ENCODE measurements around the gene POLR2H. TPM values are rescaled to one million over a fixed set of nuclear protein-coding genes. Genes with fewer than 3 reads are reported as not detected.
A peak's percentile ranks its signal among the peaks of the same experiment; 100 is the strongest.

The POLR2H gene
- 250 and 279 TPM in 2 replicates for total RNA-seq (2014; rRNA removed; shearing (Covaris generic))

- DNase-seq (ENCODE audit: low spot score), result no peak
Measured at GRCh38 chr3:184361532-184361931, at the start of gene POLR2H, which contains the start of gene CLCN2. POLR2H (plus strand) TSS chr3:184361710; CDS start chr3:184363493, 1,783 bp downstream. CLCN2 (minus strand) TSS chr3:184361605; CDS start chr3:184361479, 126 bp downstream.

DNA sequence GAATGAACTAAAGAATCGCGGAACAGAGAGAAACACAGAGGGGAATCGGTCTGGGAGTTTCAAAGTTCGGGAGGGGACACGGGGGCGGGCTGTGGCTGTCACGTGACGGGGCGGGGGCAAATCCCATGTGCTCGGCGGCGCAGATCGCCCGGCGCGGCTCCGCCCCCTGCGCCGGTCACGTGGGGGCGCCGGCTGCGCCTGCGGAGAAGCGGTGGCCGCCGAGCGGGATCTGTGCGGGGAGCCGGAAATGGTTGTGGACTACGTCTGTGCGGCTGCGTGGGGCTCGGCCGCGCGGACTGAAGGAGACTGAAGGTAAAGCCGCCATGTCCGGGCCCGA is 47.2 kb upstream of the POLR2H start, which contains the start of gene EIF4G1:
EIF4G1 (plus strand) TSS at position 244 of the 337 bp plus-strand sequence. CDS start 1,191 bp downstream, outside the sequence.
- DNase-seq (ENCODE audit: low spot score), result peak; percentile 92

GRCh38 chr3:184314700-184315542 is 46.6 kb upstream of the POLR2H start:
- peak; percentile 73 for DNase-seq (ENCODE audit: low spot score)

DNA sequence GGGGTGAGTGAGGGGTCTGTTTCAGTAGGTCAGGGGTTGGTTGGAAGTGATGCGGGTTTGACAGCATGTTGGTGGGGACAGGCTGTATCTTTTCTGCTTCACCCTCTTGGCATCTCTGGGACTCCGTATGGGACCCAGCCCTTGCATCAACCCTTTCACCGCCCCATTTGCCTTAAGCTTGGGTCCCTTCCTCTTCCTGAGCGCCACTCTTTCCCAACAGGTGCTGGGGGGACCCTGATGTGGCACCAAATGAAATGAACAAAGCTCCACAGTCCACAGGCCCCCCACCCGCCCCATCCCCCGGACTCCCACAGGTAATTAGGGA is 46.0 kb upstream of the POLR2H start:
- no peak for DNase-seq (ENCODE audit: low spot score)

DNA sequence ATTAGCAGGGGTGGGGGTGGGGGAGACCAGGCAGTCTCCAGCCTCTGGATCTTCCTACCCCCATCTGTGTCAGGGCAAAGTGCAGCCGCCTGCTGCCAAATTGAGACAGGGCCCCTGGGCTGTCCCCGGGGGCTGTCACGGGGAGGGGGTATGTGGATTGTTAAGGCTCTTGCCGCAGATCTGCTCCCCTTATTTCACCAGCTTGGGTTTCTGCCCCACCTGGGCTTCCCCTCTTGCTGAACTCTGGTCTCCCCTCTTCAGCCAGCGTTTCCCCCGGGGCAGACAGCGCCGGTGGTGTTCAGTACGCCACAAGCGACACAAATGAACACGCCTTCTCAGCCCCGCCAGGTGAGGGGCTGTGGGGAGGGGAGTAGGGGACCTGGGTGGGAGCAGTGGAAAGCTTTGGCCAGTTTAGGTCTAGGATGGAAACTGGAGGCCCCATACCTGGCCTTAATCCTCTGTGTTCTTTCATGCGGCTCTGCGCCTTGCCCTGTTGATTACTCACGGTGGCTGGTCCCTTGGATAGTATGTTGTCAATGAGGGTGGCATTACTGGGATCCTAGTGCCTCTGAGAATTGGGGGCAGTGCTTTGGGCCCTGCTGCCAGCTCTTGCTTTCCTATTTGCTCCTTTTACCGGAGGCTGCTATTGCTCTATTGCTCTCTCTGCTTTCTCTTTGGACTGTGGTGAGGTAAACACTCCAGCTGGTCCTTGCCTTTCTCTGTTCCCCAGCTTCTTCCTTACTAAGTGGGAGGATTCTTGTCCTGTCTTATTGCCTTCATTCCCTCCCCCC is 45.4 kb upstream of the POLR2H start:
- DNase-seq (ENCODE audit: low spot score), result no peak

DNA sequence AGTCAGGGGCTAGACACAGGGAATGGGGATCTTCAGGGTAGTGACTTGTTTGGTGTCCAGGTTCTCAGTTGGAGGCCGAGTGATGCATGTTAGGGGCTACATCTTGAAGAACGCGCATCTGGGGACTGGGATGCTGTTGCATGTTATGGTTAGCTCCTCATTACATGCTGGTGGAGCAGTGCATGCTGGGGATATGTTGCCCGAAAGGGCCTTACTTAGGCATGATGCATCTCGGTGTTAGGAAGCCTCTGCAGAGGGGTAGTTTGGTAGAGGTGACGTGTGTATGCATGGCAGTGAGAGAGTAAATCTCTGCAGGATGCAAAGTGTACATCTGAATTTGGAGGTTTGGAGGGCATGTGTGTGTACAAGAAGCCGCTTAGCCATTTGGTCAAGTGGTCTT is 44.7 kb upstream of the POLR2H start:
- DNase-seq (ENCODE audit: low spot score), result no peak

- DNase-seq (ENCODE audit: low spot score), result no peak
Measured at GRCh38 chr3:184317201-184317600, 44.3 kb upstream of the POLR2H start.

DNA sequence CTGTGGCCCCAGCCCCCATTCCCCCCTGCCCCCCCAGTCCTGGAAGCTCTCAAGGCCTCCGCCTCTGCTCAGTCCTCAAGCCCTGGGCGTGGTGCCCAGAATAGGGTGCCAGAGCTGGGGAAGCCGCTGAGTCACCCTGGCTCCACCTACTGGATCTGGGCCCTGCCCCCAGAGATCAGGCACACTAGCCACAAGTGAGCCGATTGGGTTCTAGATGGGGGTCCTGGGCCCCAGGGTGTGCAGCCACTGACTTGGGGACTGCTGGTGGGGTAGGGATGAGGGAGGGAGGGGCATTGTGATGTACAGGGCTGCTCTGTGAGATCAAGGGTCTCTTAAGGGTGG is 41.4 kb upstream of the POLR2H start:
- DNase-seq (ENCODE audit: low spot score), result peak; percentile 98

GRCh38 chr3:184321666-184322065 is 39.8 kb upstream of the POLR2H start:
- DNase-seq (ENCODE audit: low spot score), result no peak

DNA sequence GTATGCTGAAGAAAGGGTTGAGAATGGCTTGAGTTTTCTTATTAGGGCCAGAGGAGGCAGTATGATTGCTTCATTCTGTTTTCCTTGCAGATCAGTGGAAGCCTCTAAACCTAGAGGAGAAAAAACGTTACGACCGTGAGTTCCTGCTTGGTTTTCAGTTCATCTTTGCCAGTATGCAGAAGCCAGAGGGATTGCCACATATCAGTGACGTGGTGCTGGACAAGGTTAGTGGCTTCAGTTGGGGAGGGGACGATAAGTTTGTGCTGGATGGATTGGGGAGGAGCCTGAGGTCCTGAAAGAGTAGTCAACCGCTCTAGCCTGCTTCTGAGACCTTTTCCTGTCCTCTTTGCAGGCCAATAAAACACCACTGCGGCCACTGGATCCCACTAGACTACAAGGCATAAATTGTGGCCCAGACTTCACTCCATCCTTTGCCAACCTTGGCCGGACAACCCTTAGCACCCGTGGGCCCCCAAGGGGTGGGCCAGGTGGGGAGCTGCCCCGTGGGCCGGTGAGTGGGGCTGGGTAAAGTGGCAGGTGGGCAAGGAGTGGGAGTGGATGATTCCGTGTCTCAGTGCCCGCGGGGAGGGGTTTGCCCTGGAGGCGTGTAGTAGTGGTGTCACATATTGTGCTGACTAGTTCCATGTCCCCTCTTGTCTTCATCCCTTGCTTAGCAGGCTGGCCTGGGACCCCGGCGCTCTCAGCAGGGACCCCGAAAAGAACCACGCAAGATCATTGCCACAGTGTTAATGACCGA is 38.6 kb upstream of the POLR2H start:
- no peak for DNase-seq (ENCODE audit: low spot score)

- DNase-seq (ENCODE audit: low spot score), result no peak
Measured at GRCh38 chr3:184323696-184324095, 37.8 kb upstream of the POLR2H start.

DNA sequence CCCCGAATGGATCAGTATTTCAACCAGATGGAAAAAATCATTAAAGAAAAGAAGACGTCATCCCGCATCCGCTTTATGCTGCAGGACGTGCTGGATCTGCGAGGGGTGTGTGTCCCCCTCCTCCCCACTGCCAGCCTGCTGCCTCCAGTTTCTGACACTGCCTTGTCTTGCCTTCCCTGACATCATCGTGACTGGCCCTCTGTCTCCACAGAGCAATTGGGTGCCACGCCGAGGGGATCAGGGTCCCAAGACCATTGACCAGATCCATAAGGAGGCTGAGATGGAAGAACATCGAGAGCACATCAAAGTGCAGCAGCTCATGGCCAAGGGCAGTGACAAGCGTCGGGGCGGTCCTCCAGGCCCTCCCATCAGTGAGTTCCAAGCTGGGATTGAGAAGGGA is 36.2 kb upstream of the POLR2H start:
- no peak for DNase-seq (ENCODE audit: low spot score)

GRCh38 chr3:184325715-184326369 is 35.7 kb upstream of the POLR2H start:
- DNase-seq (ENCODE audit: low spot score), result no peak

GRCh38 chr3:184327171-184327570 is 34.3 kb upstream of the POLR2H start:
- no peak for DNase-seq (ENCODE audit: low spot score)

DNA sequence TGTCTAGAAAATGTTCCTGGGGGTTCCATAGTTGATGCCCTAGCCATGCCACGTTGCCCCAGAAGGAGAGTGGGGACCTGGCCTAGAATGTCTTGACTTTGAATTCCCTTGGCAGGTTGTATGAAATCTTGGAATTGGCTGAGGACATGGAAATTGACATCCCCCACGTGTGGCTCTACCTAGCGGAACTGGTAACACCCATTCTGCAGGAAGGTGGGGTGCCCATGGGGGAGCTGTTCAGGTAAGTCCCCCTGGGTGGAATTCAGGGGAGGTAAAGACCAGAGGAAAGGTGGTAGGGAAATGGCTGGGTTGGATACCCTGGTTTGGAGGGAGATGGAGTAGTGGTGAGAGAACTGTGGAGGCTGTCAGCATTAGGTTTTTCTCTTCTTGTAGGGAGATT is 33.0 kb upstream of the POLR2H start:
- no peak for DNase-seq (ENCODE audit: low spot score)

GRCh38 chr3:184332370-184333090 is 29.0 kb upstream of the POLR2H start:
- peak; percentile 57 for DNase-seq (ENCODE audit: low spot score)

DNA sequence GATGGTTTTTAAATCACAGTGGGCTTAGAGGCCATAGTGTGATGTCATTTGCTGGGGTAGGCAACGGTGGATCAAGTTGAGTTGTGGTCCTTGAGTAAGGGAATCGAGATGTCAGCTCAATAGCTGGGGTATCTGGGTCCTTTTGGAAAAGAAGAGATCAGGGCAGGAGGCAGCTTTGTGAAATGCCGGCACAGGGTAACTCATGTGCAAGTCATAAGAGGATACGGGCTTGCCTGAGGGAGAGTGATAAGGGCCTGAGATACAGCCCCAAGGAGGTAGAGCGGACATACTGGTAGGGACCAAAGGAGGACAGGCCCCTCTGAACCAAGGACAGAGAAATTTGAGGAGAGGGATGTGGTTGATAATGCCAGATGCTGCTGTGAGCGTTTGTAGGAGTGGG is 28.3 kb upstream of the POLR2H start:
- DNase-seq (ENCODE audit: low spot score), result no peak

- DNase-seq (ENCODE audit: low spot score), result no peak
Measured at GRCh38 chr3:184333700-184334099, 27.8 kb upstream of the POLR2H start.

DNA sequence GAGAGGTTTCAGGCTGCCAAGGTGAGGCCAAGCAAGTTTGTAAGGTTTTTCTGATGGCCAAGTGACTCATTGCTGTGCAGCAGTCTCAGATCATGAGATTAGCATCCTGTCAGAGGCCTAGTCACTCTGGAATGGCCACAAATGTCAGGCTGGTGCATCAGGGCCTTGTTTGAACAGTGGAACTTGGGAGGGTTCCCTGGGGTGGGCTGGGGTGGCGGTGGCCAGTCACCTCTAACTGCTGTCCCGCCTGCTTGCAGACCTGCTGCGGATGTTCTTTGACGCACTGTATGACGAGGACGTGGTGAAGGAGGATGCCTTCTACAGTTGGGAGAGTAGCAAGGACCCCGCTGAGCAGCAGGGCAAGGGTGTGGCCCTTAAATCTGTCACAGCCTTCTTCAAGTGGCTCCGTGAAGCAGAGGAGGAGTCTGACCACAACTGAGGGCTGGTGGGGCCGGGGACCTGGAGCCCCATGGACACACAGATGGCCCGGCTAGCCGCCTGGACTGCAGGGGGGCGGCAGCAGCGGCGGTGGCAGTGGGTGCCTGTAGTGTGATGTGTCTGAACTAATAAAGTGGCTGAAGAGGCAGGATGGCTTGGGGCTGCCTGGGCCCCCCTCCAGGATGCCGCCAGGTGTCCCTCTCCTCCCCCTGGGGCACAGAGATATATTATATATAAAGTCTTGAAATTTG is 26.9 kb upstream of the POLR2H start:
- peak; percentile 67 for DNase-seq (ENCODE audit: low spot score)

- DNase-seq (ENCODE audit: low spot score), result peak; percentile 43
Measured at GRCh38 chr3:184335291-184335660, 26.2 kb upstream of the POLR2H start.
